Psoas muscle (tissue), 8 donors: ENCODE data around the gene DDR1. TPM values are rescaled to one million over a fixed set of nuclear protein-coding genes. Genes with fewer than 3 reads are reported as not detected.
A peak's percentile ranks its signal among the peaks of the same experiment; 100 is the strongest.

Experiments
- ATAC-seq, 4 donors: fragments of 200-7000 bp; cut with Tn5 transposase; one replicate each; pipeline ENCODE4 v1.9.1; 2020; ENCODE audit warnings: moderate library complexity in 3 of 4, mild to moderate bottlenecking in 2 of 4
- DNase-seq, 2 donors: peaks; one replicate each; pipeline ENCODE4 v3.0.0-alpha.2; 2020
- H3K27ac ChIP-seq: fragments of 200-600 bp; one replicate; pipeline ENCODE4 v1.8.0; 2022
- H3K27me3 ChIP-seq, 3 donors: fragments of 200-600 bp in 1 of 3; one replicate each; pipeline versions ENCODE4 v1.6.1 to v1.8.0; 2013 to 2022; ENCODE audit warnings: low read length in 2 of 3, mild to moderate bottlenecking in 2 of 3, moderate library complexity in 1 of 3; ENCODE audit not compliant: insufficient read depth in 3 of 3
- H3K36me3 ChIP-seq, 2 donors: fragments of 200-600 bp in 1 of 2; one replicate each; pipeline versions ENCODE4 v1.6.1 to v1.8.0; 2013 to 2022; ENCODE audit warnings: low read depth in 1 of 2, mild to moderate bottlenecking in 1 of 2, moderate library complexity in 1 of 2; ENCODE audit not compliant: insufficient read depth in 1 of 2
- H3K4me1 ChIP-seq: fragments of 200-600 bp; one replicate; pipeline ENCODE4 v1.8.0; 2022
- H3K4me3 ChIP-seq: fragments of 200-600 bp; one replicate; pipeline ENCODE4 v1.8.0; 2022; ENCODE audit warnings: mild to moderate bottlenecking
- H3K9me3 ChIP-seq: fragments of 200-600 bp; one replicate; pipeline ENCODE4 v1.8.0; 2022
- CTCF ChIP-seq: fragments of 200-600 bp; IDR thresholded peaks from one replicate; pipeline ENCODE4 v1.8.0; 2022; ENCODE audit warnings: antibody characterized with exemption
- WGBS, 3 donors: extraction: QIAGEN DNeasy Blood & Tissue Kit; methylation state at CpG; one replicate each; pipeline versions ENCODE4 v1.1.6 to v1.1.7; 2013; 5-methylcytosine and 5-hydroxymethylcytosine counted together
- intact Hi-C, 2 donors: fragments of 100-400 bp; cut with DNase I; formaldehyde crosslinking; loops; one replicate each; pipeline versions ENCODE4 v1.11.0 to v1.14.2; 2022
- polyA plus RNA-seq, 3 donors: library from polyadenylated mRNA; stranded (reverse); fragments of 200-250 nt; gene quantifications; one replicate each; pipeline ENCODE4 v1.2.3, GENCODE V29; 2013
- total RNA-seq, 4 donors: library from RNA; stranded (reverse); fragmentation: NEBNext Ultra II Directional in 2 of 4; extraction: Animal tissue kit (Norgen Biotek cat#: 25700) in 2 of 4; gene quantifications; one replicate each; pipeline versions ENCODE4 v1.2.1 to v1.2.4, GENCODE V29; 2021 to 2023
- donor health status: healthy with polysubstance abuse.
- donor health status: DM: no; HTN: no; CAD: no; lungs with moderate emphysema.
- donor health status: Bipolar disorder and iron deficiency.
- donor health status: healthy.
- donor health status: DM: yes; HTN: yes; CAD: no.
- donor health status: DM: no; HTN: no; CAD: no.
- donor health status: DM: no; HTN: no; CAD: no.
- donor health status: DM: yes; HTN: yes; CAD: no.

The DDR1 gene
- total and polyA plus RNA-seq, 7 donors: 2.2 to 129 (median 26.3) TPM

DNA sequence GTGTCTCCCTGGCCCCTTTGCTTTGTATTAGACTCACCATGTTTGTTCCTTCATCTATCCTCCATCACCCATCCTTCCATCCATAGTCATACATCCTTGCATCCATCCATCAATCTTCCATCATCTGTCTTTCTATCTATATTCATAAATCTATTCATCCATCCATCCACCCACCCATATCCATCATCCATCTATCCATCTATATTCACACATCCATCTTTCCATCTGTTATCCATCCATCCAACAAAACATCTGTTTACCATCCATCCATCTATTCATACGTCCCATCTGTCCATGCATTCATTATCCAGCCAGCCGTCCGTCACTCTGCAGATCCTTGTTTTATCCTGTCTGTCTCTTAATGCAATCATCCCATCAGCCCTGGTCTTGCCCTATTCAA lies 10.6 kb downstream of the DDR1 start:
- Histone ChIP-seq H3K27me3 (no peaks in the 10 kb centered on the region), H3K27ac (no peak overlapping the region), H3K36me3 (peaks cover 0 to 98% of the 10 kb centered on the region in 2 donors), H3K4me3 (no peak overlapping the region), H3K4me1 (no peaks in the 10 kb centered on the region), H3K9me3 (no peaks in the 10 kb centered on the region)
- DNase-seq (no peak), ATAC-seq (no peak)
- WGBS, 3 donors: 87 to 94% (median 92%) methylated on average over 3 of the region's 3 CpGs
- intact Hi-C loops: no loop called here
- TF ChIP-seq CTCF: no peak

DNA sequence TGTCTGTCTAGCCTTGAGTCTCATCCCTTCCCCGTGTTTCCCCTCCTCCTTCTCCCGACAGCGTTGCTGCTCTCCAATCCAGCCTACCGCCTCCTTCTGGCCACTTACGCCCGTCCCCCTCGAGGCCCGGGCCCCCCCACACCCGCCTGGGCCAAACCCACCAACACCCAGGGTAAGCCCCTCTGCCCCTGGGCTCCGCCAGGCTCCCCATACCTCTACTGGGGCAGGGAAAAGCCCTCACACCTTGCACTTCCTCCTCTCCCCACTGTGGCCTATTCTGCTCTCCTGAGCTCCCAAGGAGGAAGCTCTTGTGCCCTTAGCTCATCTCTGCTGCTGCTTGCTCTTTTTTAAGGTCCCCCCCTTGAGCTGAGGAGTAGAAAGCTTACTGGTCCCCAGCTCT lies 11.0 kb downstream of the DDR1 start:
- H3K4me1 ChIP-seq: no peaks in the 10 kb centered on the region
- H3K27ac ChIP-seq: no peak overlapping the region
- 74 to 86% (median 79%) methylated on average over 10 of the region's 10 CpGs for WGBS, 3 donors
- H3K27me3 ChIP-seq: no peaks in the 10 kb centered on the region
- H3K4me3 ChIP-seq: no peak overlapping the region
- no peaks in the 10 kb centered on the region for H3K9me3 ChIP-seq
- H3K36me3 ChIP-seq: peaks cover 0 to 97% of the 10 kb centered on the region in 2 donors
- TF ChIP-seq CTCF: no peak
- ATAC-seq: no peak
- no peak for DNase-seq
- intact Hi-C loops: no loop called here

- H3K27ac ChIP-seq: no peak overlapping the region
- intact Hi-C loops: no loop called here
- DNase-seq (no peak), ATAC-seq (no peak)
- 89 to 96% (median 93%) methylated on average over 13 of the region's 13 CpGs for WGBS, 3 donors
- H3K36me3 ChIP-seq: peaks cover 0 to 87% of the 10 kb centered on the region in 2 donors
- H3K9me3 ChIP-seq: no peaks in the 10 kb centered on the region
- H3K4me3 ChIP-seq: no peak overlapping the region
- no peak for TF ChIP-seq CTCF
- H3K27me3 ChIP-seq: no peaks in the 10 kb centered on the region
- H3K4me1 ChIP-seq: no peaks in the 10 kb centered on the region
Observed at GRCh38 chr6:30896541-30896940, 12.2 kb downstream of the DDR1 start.

DNA sequence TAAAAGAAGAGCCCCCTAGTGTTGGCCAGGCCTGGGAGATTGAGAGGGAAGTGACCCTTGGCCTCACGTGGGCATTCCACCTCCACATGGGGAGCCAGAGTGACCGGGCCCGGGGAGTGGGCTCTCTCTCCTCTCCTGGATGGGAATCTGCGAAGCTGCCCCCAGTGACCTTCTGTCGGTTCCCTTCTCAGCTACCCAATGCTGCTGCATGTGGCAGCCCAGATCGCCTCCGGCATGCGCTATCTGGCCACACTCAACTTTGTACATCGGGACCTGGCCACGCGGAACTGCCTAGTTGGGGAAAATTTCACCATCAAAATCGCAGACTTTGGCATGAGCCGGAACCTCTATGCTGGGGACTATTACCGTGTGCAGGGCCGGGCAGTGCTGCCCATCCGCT lies 13.6 kb downstream of the DDR1 start:
- no peaks in the 10 kb centered on the region for H3K9me3 ChIP-seq
- no peak for DNase-seq
- no peaks in the 10 kb centered on the region for H3K4me1 ChIP-seq
- ATAC-seq: no peak
- intact Hi-C loops: no loop called here
- H3K36me3 ChIP-seq: peaks cover 0 to 73% of the 10 kb centered on the region in 2 donors
- no peak overlapping the region for H3K27ac ChIP-seq
- TF ChIP-seq CTCF: no peak
- no peaks in the 10 kb centered on the region for H3K27me3 ChIP-seq
- 86 to 90% (median 87%) methylated on average over 16 of the region's 16 CpGs for WGBS, 3 donors
- no peak overlapping the region for H3K4me3 ChIP-seq

- DNase-seq (no peak), ATAC-seq (peak in 1 of 4 donors; percentile 16)
- H3K4me3 ChIP-seq: no peak overlapping the region
- no peak overlapping the region for H3K27ac ChIP-seq
- H3K36me3 ChIP-seq: peaks cover 0 to 64% of the 10 kb centered on the region in 2 donors
- intact Hi-C loops: no loop called here
- no peaks in the 10 kb centered on the region for H3K27me3 ChIP-seq
- no peak for TF ChIP-seq CTCF
- no peaks in the 10 kb centered on the region for H3K4me1 ChIP-seq
- 73 to 78% (median 76%) methylated on average over 22 to 23 of the region's 23 CpGs for WGBS, 3 donors
- H3K9me3 ChIP-seq: no peaks in the 10 kb centered on the region
Observed at GRCh38 chr6:30898750-30899360, 14.5 kb downstream of the DDR1 start.
